ENCODE measurements around the gene SRRT. TPM values are rescaled to one million over a fixed set of nuclear protein-coding genes. Genes with fewer than 3 reads are reported as not detected.
"Not testable (repeated sequence)": the region's sequence is repeated elsewhere in the genome, so short reads cannot be mapped to it uniquely, and the experiment has no call there.

Gene SRRT
- total RNA-seq, 2 donors from 2014 or later, result 33.4 to 49.6 TPM

- peaks cover 0 to 16% of the 10 kb centered on the region in 2 donors for H3K4me1 ChIP-seq
- TF ChIP-seq CTCF (IDR thresholded peaks at IDR 0.05), result peak; percentile 89 to 93
- peak; percentile 88 for DNase-seq (ENCODE audit: low spot score)
- H3K27me3 ChIP-seq, result no peaks in the 10 kb centered on the region
- H3K4me3 ChIP-seq, result peak within 1 kb of the TSS; percentile 54 to 76
- H3K27ac ChIP-seq, result peak within 1 kb of the TSS; percentile 63
- H3K9me3 ChIP-seq, result no peaks in the 10 kb centered on the region
- H3K36me3 ChIP-seq, result no peaks in the 10 kb centered on the region
Observed at GRCh38 chr7:100852048-100852872, 22.6 kb upstream of the SRRT start, which contains the start of gene SLC12A9. Gene SLC12A9, plus strand, starts transcription at chr7:100852713. Its CDS starts 1,485 bp downstream, at chr7:100854198.

- no peak for TF ChIP-seq CTCF (IDR thresholded peaks at IDR 0.05)
- Histone ChIP-seq H3K4me3 (no peak overlapping the region), H3K9me3 (no peaks in the 10 kb centered on the region), H3K27ac (no peak overlapping the region), H3K4me1 (peaks cover 0 to 16% of the 10 kb centered on the region in 2 donors), H3K36me3 (no peaks in the 10 kb centered on the region), H3K27me3 (no peaks in the 10 kb centered on the region)
- DNase-seq (ENCODE audit: low spot score), result no peak
Observed at GRCh38 chr7:100854146-100854895, 20.6 kb upstream of the SRRT start.

GRCh38 chr7:100854899-100855298 lies 20.0 kb upstream of the SRRT start:
- H3K27ac ChIP-seq; H3K27me3 ChIP-seq; H3K9me3 ChIP-seq; H3K4me3 ChIP-seq; DNase-seq (ENCODE audit: low spot score); H3K36me3 ChIP-seq: not testable (repeated sequence)
- H3K4me1 ChIP-seq, result peaks cover 0 to 16% of the 10 kb centered on the region in 2 donors

- Histone ChIP-seq H3K4me3 (no peak overlapping the region), H3K27me3 (no peaks in the 10 kb centered on the region), H3K4me1 (peaks cover 0 to 16% of the 10 kb centered on the region in 2 donors), H3K9me3 (no peaks in the 10 kb centered on the region), H3K27ac (no peak overlapping the region), H3K36me3 (no peaks in the 10 kb centered on the region)
- no peak for DNase-seq (ENCODE audit: low spot score)
- no peak for TF ChIP-seq CTCF (IDR thresholded peaks at IDR 0.05)
Observed at GRCh38 chr7:100855515-100855914, 19.4 kb upstream of the SRRT start.

GRCh38 chr7:100856871-100857282 lies 18.0 kb upstream of the SRRT start:
- TF ChIP-seq CTCF (IDR thresholded peaks at IDR 0.05), result no peak
- peaks cover 0 to 13% of the 10 kb centered on the region in 2 donors for H3K4me1 ChIP-seq
- no peak overlapping the region for H3K4me3 ChIP-seq
- no peaks in the 10 kb centered on the region for H3K9me3 ChIP-seq
- no peaks in the 10 kb centered on the region for H3K36me3 ChIP-seq
- no peak overlapping the region for H3K27ac ChIP-seq
- no peak for DNase-seq (ENCODE audit: low spot score)
- H3K27me3 ChIP-seq, result no peaks in the 10 kb centered on the region

GRCh38 chr7:100859856-100860255 lies 15.0 kb upstream of the SRRT start:
- Histone ChIP-seq H3K4me1 (peaks cover 0 to 9% of the 10 kb centered on the region in 2 donors), H3K27ac (no peak overlapping the region), H3K27me3 (no peaks in the 10 kb centered on the region), H3K9me3 (no peaks in the 10 kb centered on the region), H3K36me3 (no peaks in the 10 kb centered on the region), H3K4me3 (no peak overlapping the region)
- no peak for DNase-seq (ENCODE audit: low spot score)
- TF ChIP-seq CTCF (IDR thresholded peaks at IDR 0.05), result no peak

All from right atrium auricular region (tissue), 2 donors.